NCI-H345 (cell line): ENCODE measurements around the gene TRDN.
"Not testable (repeated sequence)": the region's sequence is repeated elsewhere in the genome, so short reads cannot be mapped to it uniquely, and the experiment has no call there.

Experiments
- DNase-seq: peaks from one replicate; lab custom pipeline; 2025; lab: John Stamatoyannopoulos, UW

TRDN gene

GRCh38 chr6:123398072-123398471 is 238.7 kb downstream of the TRDN start:
- DNase-seq = no peak

DNA sequence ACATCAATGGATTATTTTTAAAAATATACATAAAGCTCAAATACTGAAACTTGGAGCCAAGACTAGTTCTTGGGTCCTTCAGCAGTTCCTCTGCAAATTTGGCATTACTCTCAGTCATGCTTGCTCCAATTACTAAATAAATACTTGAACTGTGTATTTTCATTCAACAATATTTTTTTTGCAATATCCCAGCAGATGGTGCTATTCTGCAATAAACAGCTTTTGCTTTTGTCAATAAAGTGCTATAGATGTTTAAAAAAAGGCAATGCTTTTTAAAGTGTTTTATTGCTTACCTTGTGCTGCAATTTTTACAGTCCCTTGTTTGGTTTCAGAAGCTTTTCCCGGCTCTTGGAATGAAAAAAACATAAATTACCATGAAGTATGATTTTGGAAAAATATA is 243.4 kb downstream of the TRDN start:
- DNase-seq = peak; percentile 69

DNA sequence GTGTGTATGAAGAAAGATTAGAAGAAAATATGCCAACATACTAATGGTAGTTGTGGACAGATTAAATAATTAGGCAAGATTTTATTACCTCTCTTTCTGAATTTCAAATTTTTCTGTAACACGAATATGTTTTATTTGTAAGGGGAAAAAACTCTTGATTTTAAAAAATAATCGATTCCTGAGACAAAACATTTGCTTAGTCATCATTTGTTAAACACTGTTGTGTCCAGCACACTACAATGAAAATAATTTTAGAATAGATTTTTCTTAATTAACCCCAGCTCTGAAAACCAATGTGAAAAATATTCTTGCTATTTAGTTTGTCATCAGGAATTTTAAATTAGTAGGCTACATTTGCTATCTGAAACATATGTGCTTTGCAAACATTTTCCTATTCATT is 253.0 kb downstream of the TRDN start:
- DNase-seq = no peak

- DNase-seq = peak; percentile 28
Measured at GRCh38 chr6:123380257-123380656, 256.5 kb downstream of the TRDN start.

- no peak for DNase-seq
Measured at GRCh38 chr6:123372737-123373136, 264.0 kb downstream of the TRDN start.

DNA sequence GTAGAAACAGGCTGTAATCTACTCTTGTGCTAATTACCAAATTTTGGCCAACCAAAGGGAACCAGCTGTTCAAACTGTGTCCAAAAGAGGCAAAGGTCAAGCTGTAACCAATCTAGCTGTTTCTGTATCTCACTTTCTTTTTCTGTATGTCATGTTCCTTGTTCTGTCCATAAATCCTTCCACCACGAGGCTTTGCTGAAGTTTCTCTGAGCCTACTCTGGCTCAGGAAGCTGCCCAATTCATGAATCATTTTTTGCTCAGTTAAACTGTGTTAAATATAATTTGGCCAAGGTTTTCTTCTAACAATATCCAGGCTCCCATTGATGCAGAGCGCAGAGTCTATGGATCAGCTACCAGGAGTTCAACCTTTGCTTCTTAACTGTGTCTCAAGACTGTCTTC is 272.8 kb downstream of the TRDN start:
- DNase-seq = no peak

- DNase-seq = no peak
Measured at GRCh38 chr6:123360359-123360758, 276.4 kb downstream of the TRDN start.

DNA sequence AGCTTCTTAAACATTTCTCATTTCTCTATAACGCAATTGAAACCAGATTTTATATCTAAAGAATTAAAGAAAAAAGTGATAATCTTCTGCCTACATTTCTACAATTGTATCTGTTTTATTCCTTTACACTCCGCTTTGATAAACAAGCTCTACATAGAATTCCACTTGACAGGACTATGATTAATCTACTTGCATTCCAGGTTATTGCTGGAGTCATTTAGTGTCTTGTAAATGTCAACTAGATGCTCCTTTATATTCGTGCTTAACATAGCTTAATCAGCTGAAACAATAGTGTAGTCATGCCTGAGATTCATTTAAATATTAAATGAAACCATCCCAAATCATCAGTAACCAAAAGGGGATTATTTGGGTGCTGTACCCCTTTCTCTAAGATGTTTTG is 284.0 kb downstream of the TRDN start:
- no peak for DNase-seq

DNA sequence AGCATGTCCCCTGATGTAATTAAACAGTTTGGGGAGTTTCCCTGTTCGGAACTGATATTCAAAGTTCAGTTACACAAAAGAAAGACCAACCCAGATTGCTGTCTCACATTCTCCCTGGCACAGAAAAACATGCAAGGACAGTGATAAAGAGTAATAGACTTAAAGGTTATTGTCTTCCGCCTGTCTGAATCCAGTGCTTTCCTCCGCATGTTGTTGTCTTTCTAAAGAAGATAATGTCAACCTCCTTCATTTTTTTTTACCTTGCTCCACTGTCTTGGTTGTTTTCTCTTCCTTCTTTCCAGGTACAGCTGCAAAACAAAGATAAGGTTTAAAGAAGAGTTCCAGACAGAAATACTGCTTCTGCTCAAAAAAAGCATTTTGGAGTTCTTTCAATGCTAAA is 284.5 kb downstream of the TRDN start:
- no peak for DNase-seq

GRCh38 chr6:123343836-123344235 is 292.9 kb downstream of the TRDN start:
- DNase-seq = no peak

DNA sequence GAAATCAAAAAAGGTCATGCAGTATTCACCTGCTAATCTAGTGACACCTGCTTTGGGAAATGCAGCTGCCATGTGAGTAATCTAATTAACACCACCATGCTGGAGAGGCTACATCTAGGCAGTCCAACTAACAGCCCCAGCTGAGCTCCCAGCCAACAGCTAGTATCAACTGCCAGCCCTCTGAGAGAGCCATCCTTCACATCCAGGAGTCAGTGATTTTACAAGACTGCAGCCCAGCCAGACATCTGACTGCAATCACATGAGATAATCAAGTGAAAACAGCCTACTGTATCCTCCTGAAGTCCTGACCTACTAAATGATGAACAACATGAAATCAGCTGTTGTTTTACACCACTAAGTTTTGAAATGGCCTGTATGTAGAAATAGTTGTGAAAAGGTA is 298.4 kb downstream of the TRDN start:
- peak; percentile 30 for DNase-seq

GRCh38 chr6:123333000-123333756 is 303.6 kb downstream of the TRDN start:
- DNase-seq = no peak

- DNase-seq = no peak
Measured at GRCh38 chr6:123332070-123332469, 304.7 kb downstream of the TRDN start.

DNA sequence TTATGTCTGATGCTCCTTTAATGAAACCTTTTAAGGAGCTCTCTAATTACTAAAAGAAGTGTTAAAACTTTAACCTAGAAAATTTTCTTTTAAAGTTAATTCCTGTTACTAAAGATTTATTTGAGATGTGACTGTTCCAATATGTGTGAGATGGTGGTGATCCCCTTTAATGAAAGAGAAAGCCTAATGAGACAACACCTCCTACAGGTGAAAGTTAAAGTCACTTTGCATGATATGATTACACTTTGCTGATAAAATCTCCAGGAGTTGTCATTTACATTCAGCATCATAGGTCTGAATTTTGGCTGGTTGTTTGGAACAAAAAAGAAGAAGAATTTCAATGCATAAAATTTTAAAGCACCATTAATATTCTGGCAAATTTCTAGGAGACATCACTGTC is 307.4 kb downstream of the TRDN start:
- DNase-seq = no peak

DNA sequence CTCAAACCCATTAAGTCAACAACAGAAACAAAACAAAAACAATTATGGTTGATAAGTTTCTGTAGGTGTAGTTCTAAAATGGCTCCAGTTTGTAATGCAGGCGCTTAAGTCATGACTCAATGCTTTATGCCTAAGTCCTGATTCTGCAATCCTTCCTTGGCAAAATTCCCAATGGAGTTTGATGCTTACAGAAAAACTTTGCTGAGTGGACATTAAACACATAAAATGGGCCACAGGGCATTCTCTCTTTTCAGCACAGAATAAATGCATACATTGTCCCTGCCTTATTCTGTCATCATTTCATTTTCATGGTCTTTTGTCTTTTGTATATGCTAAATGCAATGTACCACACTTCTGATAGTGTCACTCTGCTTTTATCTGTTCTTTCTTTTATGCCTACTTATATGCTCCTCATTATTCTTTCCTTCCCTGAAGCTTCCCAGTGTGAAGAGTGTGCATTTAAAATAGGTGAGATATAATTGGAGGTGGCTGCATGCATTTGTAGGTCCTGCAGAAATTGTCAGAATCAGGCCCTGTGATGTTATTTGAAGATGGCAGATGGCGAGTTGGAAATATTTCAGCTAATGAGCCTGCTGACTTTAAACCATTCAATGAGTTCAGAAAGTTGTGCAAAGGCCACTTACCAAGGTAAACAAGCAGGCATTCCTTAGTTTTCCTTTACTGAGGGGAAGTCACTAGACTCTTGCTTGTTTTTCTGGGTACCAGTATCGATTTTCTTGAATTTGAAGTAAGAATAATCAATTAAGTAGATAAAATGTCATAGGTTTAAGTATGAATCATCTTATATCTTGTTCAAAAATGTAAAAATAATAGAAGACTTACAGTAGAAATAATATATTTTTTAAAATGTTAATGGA is 313.1 kb downstream of the TRDN start:
- DNase-seq = peak; percentile 25

GRCh38 chr6:123321020-123321419 is 315.7 kb downstream of the TRDN start:
- DNase-seq = peak; percentile 16

DNA sequence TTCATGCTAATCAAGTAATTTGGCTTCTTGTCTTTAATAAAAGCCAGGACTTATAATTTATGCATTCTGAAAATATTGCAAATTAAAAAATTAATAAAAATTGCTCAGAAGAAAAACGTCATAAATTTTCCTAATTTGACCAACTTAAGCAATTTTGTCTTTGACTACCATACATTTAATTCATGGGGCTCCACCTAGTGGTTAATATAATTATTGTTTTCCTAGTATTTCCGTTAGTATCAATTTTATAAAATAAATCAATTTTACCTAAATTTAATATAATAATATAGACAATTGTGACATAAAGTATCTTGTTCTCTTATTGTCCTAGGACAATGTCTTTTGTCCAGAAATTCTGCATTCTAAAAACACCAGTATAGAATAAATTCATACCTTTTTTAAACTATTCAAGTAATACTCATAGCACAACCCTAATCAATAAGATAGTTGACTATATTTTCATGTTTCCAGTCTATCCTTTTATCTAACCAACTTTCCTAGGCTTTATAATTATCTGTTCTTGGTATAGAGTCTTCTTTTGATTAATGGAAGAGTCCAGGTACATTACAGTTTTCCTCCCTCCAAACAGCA is 319.9 kb downstream of the TRDN start:
- peak; percentile 43 for DNase-seq

DNA sequence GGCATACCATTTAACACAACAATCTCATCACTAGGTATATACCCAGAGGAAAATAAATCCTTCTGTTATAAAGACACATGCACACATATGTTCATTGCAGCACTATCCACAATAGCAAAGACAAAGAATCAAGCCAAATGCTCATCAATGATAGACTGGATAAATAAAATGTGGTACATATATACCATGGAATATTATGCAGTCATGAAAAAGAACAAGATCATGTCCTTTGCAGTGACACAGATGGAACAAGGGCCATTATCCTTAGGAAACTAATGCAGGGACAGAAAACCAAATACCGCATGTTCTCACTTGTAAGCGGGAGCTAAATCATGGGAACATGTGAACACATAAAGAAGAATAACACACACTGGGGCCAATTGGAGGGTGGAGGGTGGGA is 322.3 kb downstream of the TRDN start:
- DNase-seq = not testable (repeated sequence)

DNA sequence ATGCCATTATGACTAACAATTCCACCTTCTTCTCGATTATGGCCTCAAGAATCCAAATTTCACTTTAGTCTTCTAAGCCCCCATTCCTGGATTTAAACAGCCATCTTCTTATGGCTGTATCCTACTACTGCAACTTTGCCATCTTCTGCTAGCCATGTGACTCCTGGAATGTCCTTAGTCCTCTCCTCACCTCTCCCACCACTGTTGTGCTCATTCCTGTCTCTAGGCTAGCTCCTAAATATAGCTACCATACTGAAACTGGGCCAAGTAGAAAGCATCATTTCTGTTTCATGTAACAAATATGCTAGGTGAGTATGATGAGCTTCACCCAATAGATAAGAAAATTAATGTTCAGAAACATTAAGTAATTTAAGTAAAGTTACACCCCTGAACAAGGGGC is 327.6 kb downstream of the TRDN start:
- no peak for DNase-seq

DNA sequence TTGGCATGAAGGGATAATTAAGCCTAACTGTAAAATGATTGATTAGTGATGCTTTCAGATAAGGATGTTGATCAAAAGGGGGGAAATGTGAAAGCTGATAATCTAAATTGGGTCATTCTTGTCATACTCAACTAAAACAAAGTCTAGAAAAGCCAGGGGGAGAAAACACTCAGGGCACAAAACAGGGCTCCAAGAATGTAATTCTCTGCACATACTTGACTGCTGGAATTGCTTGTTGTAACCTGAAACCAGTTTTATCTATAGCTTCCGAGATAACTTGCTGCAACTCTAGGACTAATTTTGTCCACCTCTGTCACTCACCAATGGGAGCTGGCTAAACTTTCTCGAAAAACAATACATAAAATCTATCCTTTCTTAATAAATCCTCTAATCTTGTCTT is 330.4 kb downstream of the TRDN start:
- DNase-seq = no peak

DNA sequence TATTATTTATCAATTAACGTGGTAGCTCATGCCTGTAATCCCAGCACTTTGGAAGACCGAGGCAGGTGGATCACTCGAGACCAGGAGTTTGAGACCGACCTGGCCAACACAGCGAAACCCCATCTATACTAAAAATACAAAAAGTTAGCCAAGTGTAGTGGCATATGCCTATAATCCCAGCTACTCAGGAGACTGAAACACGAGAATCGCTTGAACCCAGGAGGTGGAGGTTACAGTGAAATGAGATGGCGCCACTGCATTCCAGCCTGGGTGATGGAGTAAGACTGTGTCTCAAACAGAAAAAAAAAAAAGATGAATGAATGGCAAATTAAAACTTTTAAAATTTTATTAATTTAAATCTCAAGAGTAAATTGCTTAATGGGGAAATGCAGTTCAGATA is 341.1 kb downstream of the TRDN start:
- DNase-seq = no peak

GRCh38 chr6:123295181-123295580 is 341.6 kb downstream of the TRDN start:
- no peak for DNase-seq

DNA sequence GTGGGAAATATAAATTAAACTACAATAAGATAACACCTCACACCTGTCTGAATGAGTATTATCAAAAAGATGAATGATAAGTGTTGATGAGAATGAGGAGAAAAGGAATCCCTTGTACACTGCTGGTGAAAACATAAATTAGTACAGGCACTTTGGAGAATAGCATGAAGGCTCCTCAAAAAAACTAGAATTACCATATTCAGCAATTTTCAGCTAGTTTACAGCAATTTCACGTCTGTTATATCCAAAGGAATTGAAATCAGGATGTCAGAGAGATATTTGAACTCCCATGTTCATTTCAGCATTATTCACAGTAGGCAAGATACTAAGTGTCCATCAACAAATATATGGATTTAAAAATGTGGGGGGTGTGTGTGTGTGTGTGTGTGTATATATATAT is 348.1 kb downstream of the TRDN start:
- DNase-seq = no peak
